ENCODE measurements around the gene LY6G5C. TPM values are rescaled to one million over a fixed set of nuclear protein-coding genes. Genes with fewer than 3 reads are reported as not detected.

LY6G5C gene
- total and polyA plus RNA-seq, 4 donors, result 0.59 to 2.5 (median 1.1) TPM

DNA sequence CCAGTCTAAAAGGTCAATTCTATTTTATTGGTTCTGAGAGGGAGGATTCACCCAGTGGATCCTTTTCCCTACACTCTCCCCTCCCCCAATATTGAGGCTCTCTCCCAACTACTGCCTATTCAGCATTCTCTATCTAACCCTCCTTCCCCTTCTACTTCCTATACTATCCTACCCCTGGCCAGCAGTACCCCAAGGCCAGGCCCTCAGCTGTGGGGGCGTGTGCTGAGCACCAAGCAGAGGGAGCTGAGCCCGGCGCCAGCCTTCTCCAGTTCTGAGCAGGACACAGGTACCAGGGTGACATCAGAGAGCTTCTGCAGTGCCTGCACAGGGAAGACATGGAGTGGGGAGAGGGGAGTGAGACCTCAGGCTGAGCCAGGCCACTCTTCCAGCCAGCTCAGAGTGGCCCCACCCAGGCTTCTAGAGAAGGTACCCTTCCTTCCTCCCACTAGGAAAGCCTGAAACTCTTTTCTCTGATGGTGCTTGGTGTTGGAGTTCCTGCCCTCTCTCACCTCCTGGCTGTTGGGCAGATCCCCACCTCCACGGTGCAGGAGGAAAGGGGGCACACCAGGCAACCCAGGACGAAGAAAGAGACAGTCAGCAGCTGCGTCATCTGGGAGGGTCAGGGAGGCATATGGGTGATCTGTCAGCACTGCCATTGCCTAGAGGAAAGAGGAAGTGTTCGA lies 46.3 kb upstream of the LY6G5C start:
- H3K27ac ChIP-seq (ENCODE audit: low read depth in 1 of 2, low read length in 2 of 2), result peak overlapping the region; percentile 22 to 68
- no peaks in the 10 kb centered on the region for H3K9me3 ChIP-seq (ENCODE audit: control insufficient read depth in 4 of 4, low read length in 3 of 4)
- H3K4me1 ChIP-seq (ENCODE audit: control insufficient read depth in 4 of 4, insufficient read depth in 4 of 4, low read length in 3 of 4), result peaks cover 3 to 21% (median 12%) of the 10 kb centered on the region in 4 donors
- TF ChIP-seq EGR1 (IDR thresholded peaks at IDR 0.05; ENCODE audit: low read depth in 2 of 2), result no peak
- TF ChIP-seq, protein P1, sequence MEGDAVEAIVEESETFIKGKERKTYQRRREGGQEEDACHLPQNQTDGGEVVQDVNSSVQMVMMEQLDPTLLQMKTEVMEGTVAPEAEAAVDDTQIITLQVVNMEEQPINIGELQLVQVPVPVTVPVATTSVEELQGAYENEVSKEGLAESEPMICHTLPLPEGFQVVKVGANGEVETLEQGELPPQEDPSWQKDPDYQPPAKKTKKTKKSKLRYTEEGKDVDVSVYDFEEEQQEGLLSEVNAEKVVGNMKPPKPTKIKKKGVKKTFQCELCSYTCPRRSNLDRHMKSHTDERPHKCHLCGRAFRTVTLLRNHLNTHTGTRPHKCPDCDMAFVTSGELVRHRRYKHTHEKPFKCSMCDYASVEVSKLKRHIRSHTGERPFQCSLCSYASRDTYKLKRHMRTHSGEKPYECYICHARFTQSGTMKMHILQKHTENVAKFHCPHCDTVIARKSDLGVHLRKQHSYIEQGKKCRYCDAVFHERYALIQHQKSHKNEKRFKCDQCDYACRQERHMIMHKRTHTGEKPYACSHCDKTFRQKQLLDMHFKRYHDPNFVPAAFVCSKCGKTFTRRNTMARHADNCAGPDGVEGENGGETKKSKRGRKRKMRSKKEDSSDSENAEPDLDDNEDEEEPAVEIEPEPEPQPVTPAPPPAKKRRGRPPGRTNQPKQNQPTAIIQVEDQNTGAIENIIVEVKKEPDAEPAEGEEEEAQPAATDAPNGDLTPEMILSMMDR (IDR thresholded peaks at IDR 0.05; ENCODE audit: low read depth, low read length, missing input control), result no peak
- TF ChIP-seq FOXA1 (IDR thresholded peaks at IDR 0.05), result no peak
- WGBS, result 81% methylated on average over 7 of the region's 7 CpGs
- no peaks in the 10 kb centered on the region for H3K27me3 ChIP-seq (ENCODE audit: control insufficient read depth in 4 of 4, insufficient read depth in 4 of 4, low read length in 3 of 4)
- no peak overlapping the region for H3K4me3 ChIP-seq (ENCODE audit: low read depth in 1 of 3, low read length in 3 of 3)
- DNase-seq (ENCODE audit: low spot score), result no peak
- peaks cover 4 to 19% (median 8%) of the 10 kb centered on the region in 4 donors for H3K36me3 ChIP-seq (ENCODE audit: control insufficient read depth in 4 of 4, insufficient read depth in 3 of 4, low read depth in 1 of 4, low read length in 3 of 4)
- H3K9ac ChIP-seq (ENCODE audit: low read depth in 1 of 2, low read length in 2 of 2), result no peak overlapping the region

DNA sequence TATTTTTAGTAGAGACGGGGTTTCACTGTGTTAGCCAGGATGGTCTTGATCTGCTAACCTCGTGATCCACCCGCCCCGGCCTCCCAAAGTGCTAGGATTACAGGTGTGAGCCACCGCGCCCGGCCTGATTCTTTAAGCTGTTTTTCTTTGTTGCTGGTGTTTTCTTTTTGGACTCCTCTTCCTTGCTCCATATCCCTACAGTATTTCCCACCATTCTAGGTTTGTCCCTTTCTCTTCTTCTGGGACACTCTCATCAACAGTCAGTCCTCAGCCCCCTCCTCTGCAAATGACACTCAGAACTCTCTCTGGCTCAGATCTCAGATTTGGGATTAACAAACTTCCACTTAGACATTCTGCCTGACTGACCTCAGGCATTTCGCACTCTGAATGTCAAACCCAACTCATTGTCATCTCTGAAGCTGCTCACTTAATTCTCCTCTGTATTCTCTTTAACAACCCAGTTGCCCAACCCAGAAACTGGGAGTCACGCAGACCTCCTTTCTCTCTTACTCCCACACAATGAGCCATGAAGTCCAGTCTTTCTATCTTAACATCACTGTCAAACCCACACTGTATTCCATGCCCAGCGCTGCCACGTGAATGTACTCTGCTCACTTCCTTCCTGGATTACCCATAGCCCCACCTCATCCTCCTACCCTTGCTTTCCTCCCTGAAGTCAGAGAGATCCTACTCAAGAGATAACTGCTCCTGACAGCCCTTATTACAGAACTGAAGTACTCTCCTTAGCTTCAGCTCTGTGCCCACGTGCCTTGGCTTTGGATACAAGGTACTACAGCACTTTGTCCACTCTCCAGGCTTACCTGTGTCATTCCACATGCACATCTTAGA lies 44.9 kb upstream of the LY6G5C start:
- Histone ChIP-seq H3K9ac (ENCODE audit: low read depth in 1 of 2, low read length in 2 of 2) (no peak overlapping the region), H3K27ac (ENCODE audit: low read depth in 1 of 2, low read length in 2 of 2) (no peak overlapping the region), H3K27me3 (ENCODE audit: control insufficient read depth in 4 of 4, insufficient read depth in 4 of 4, low read length in 3 of 4) (no peaks in the 10 kb centered on the region), H3K4me1 (ENCODE audit: control insufficient read depth in 4 of 4, insufficient read depth in 4 of 4, low read length in 3 of 4) (peaks cover 3 to 17% (median 10%) of the 10 kb centered on the region in 4 donors), H3K9me3 (ENCODE audit: control insufficient read depth in 4 of 4, low read length in 3 of 4) (no peaks in the 10 kb centered on the region), H3K36me3 (ENCODE audit: control insufficient read depth in 4 of 4, insufficient read depth in 3 of 4, low read depth in 1 of 4, low read length in 3 of 4) (peaks cover 0 to 9% (median 2%) of the 10 kb centered on the region in 4 donors), H3K4me3 (ENCODE audit: low read depth in 1 of 3, low read length in 3 of 3) (no peak overlapping the region)
- WGBS, result 88% methylated on average over 12 of the region's 12 CpGs
- DNase-seq (ENCODE audit: low spot score), result no peak
- TF ChIP-seq RXRA (IDR thresholded peaks at IDR 0.05), result no peak
- no peak for TF ChIP-seq NR2F2 (IDR thresholded peaks at IDR 0.05)
- no peak for TF ChIP-seq HNF4G (IDR thresholded peaks at IDR 0.05)
- no peak for TF ChIP-seq HNF4A (conservative IDR thresholded peaks at IDR 0.05)
- TF ChIP-seq, protein P2, sequence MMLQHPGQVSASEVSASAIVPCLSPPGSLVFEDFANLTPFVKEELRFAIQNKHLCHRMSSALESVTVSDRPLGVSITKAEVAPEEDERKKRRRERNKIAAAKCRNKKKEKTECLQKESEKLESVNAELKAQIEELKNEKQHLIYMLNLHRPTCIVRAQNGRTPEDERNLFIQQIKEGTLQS (IDR thresholded peaks at IDR 0.05), result no peak
- no peak for TF ChIP-seq TAF1 (conservative IDR thresholded peaks at IDR 0.05)
- TF ChIP-seq FOXA1 (IDR thresholded peaks at IDR 0.05), result no peak
- no peak for TF ChIP-seq SP1 (IDR thresholded peaks at IDR 0.05)
- no peak for TF ChIP-seq GABPA (IDR thresholded peaks at IDR 0.05 in 1 of 2, conservative IDR thresholded peaks at IDR 0.05 in 1 of 2)
- no peak for TF ChIP-seq JUND (IDR thresholded peaks at IDR 0.05)
- TF ChIP-seq, protein P3, sequence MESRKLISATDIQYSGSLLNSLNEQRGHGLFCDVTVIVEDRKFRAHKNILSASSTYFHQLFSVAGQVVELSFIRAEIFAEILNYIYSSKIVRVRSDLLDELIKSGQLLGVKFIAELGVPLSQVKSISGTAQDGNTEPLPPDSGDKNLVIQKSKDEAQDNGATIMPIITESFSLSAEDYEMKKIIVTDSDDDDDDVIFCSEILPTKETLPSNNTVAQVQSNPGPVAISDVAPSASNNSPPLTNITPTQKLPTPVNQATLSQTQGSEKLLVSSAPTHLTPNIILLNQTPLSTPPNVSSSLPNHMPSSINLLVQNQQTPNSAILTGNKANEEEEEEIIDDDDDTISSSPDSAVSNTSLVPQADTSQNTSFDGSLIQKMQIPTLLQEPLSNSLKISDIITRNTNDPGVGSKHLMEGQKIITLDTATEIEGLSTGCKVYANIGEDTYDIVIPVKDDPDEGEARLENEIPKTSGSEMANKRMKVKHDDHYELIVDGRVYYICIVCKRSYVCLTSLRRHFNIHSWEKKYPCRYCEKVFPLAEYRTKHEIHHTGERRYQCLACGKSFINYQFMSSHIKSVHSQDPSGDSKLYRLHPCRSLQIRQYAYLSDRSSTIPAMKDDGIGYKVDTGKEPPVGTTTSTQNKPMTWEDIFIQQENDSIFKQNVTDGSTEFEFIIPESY (IDR thresholded peaks at IDR 0.05), result no peak
- no peak for TF ChIP-seq YY1 (IDR thresholded peaks at IDR 0.05)
- TF ChIP-seq, protein P4, sequence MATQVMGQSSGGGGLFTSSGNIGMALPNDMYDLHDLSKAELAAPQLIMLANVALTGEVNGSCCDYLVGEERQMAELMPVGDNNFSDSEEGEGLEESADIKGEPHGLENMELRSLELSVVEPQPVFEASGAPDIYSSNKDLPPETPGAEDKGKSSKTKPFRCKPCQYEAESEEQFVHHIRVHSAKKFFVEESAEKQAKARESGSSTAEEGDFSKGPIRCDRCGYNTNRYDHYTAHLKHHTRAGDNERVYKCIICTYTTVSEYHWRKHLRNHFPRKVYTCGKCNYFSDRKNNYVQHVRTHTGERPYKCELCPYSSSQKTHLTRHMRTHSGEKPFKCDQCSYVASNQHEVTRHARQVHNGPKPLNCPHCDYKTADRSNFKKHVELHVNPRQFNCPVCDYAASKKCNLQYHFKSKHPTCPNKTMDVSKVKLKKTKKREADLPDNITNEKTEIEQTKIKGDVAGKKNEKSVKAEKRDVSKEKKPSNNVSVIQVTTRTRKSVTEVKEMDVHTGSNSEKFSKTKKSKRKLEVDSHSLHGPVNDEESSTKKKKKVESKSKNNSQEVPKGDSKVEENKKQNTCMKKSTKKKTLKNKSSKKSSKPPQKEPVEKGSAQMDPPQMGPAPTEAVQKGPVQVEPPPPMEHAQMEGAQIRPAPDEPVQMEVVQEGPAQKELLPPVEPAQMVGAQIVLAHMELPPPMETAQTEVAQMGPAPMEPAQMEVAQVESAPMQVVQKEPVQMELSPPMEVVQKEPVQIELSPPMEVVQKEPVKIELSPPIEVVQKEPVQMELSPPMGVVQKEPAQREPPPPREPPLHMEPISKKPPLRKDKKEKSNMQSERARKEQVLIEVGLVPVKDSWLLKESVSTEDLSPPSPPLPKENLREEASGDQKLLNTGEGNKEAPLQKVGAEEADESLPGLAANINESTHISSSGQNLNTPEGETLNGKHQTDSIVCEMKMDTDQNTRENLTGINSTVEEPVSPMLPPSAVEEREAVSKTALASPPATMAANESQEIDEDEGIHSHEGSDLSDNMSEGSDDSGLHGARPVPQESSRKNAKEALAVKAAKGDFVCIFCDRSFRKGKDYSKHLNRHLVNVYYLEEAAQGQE (IDR thresholded peaks at IDR 0.05), result no peak
- TF ChIP-seq, protein P1 (IDR thresholded peaks at IDR 0.05; ENCODE audit: low read depth, low read length, missing input control), result no peak
- no peak for TF ChIP-seq FOXA2 (IDR thresholded peaks at IDR 0.05)

Data from liver (tissue), 9 donors.